Astrocyte (in vitro differentiated cells and primary cell): Measurements from ENCODE around the gene IQCH.

ENCODE experiments used
- CTCF ChIP-seq: IDR thresholded peaks from 2 replicates; pipeline ENCODE4 v1.5.1; 2011; ENCODE audit warnings: low read depth, mild to moderate bottlenecking, inconsistent platforms, low read length, moderate library complexity; ENCODE audit not compliant: insufficient read depth
- EZH2 ChIP-seq: IDR thresholded peaks from 2 replicates; pipeline ENCODE4 v1.6.1; 2012; ENCODE audit warnings: mild to moderate bottlenecking, low read length, inconsistent platforms; ENCODE audit not compliant: insufficient read depth

GRCh38 chr15:67533873-67534272 is 279.3 kb downstream of the IQCH start:
- TF ChIP-seq CTCF (no peak), EZH2 (no peak)
